Liver (tissue), 9 donors: Measurements from ENCODE around the gene KLHL40. TPM values are rescaled to one million over a fixed set of nuclear protein-coding genes. Genes with fewer than 3 reads are reported as not detected.

ENCODE experiments used
- DNase-seq: peaks from one replicate; pipeline ENCODE4 v3.0.0-alpha.2; 2017; ENCODE audit warnings: low spot score
- H3K27ac ChIP-seq, 2 donors: one replicate each; pipeline ENCODE4 v1.7.0; 2013; ENCODE audit warnings: inconsistent platforms in 2 of 2, low read length in 2 of 2, control low read depth in 1 of 2, low read depth in 1 of 2, mild to moderate bottlenecking in 1 of 2
- H3K27me3 ChIP-seq, 4 donors: one replicate each; pipeline versions ENCODE4 v1.6.1 to v1.7.0; 2013; ENCODE audit warnings: low read length in 3 of 4, inconsistent platforms in 1 of 4, mild to moderate bottlenecking in 1 of 4, moderate library complexity in 1 of 4; ENCODE audit not compliant: control insufficient read depth in 4 of 4, insufficient read depth in 4 of 4
- H3K36me3 ChIP-seq, 4 donors: one replicate each; pipeline versions ENCODE4 v1.6.1 to v1.7.0; 2013; ENCODE audit warnings: low read length in 3 of 4, mild to moderate bottlenecking in 3 of 4, low read depth in 1 of 4, moderate library complexity in 1 of 4; ENCODE audit not compliant: control insufficient read depth in 4 of 4, insufficient read depth in 3 of 4
- H3K4me1 ChIP-seq, 4 donors: one replicate each; pipeline versions ENCODE4 v1.6.1 to v1.7.0; 2013; ENCODE audit warnings: low read length in 3 of 4, mild to moderate bottlenecking in 3 of 4, moderate library complexity in 1 of 4; ENCODE audit not compliant: control insufficient read depth in 4 of 4, insufficient read depth in 4 of 4
- H3K4me3 ChIP-seq, 3 donors: one replicate each; pipeline versions ENCODE4 v1.6.1 to v1.7.0; 2013; ENCODE audit warnings: low read length in 3 of 3, control low read depth in 1 of 3, low read depth in 1 of 3, mild to moderate bottlenecking in 1 of 3
- H3K9ac ChIP-seq, 2 donors: one replicate each; pipeline ENCODE4 v1.7.0; 2013; ENCODE audit warnings: low read length in 2 of 2, mild to moderate bottlenecking in 2 of 2, moderate library complexity in 2 of 2, control low read depth in 1 of 2, low read depth in 1 of 2
- H3K9me3 ChIP-seq, 4 donors: one replicate each; pipeline versions ENCODE4 v1.6.1 to v1.7.0; 2013; ENCODE audit warnings: low read length in 3 of 4; ENCODE audit not compliant: control insufficient read depth in 4 of 4
- EGR1 ChIP-seq, 2 donors: IDR thresholded peaks; 2 replicates each; pipeline ENCODE4 v1.6.1; 2016 to 2018; ENCODE audit warnings: antibody characterized with exemption in 2 of 2, low read depth in 2 of 2
- FOXA1 ChIP-seq: IDR thresholded peaks from 2 replicates; pipeline ENCODE4 v1.6.1; 2016; ENCODE audit warnings: antibody characterized with exemption
- FOXA2 ChIP-seq: IDR thresholded peaks from 2 replicates; pipeline ENCODE4 v1.6.1; 2016; ENCODE audit warnings: antibody characterized with exemption
- GABPA ChIP-seq, 2 donors: IDR thresholded peaks in 1 of 2; conservative IDR thresholded peaks in 1 of 2; 2 replicates each; pipeline ENCODE4 v1.6.1; 2016; ENCODE audit warnings: antibody characterized with exemption in 2 of 2, mild to moderate bottlenecking in 1 of 2, moderate library complexity in 1 of 2
- HNF4A ChIP-seq, 2 donors: conservative IDR thresholded peaks; 2 replicates each; pipeline ENCODE4 v1.6.1; 2016; ENCODE audit warnings: antibody characterized with exemption in 2 of 2, mild to moderate bottlenecking in 2 of 2
- HNF4G ChIP-seq: IDR thresholded peaks from 2 replicates; pipeline ENCODE4 v1.6.1; 2016; ENCODE audit warnings: antibody characterized with exemption
- JUND ChIP-seq, 2 donors: IDR thresholded peaks; 2 replicates each; pipeline ENCODE4 v1.6.1; 2016; ENCODE audit warnings: antibody characterized with exemption in 2 of 2
- RAD21 ChIP-seq, 2 donors: IDR thresholded peaks; 2 replicates each; pipeline ENCODE4 v1.6.1; 2016; ENCODE audit warnings: antibody characterized with exemption in 2 of 2, mild to moderate bottlenecking in 2 of 2
- RXRA ChIP-seq, 2 donors: IDR thresholded peaks; 2 replicates each; pipeline ENCODE4 v1.6.1; 2017 to 2018; ENCODE audit warnings: antibody characterized with exemption in 2 of 2, mild to moderate bottlenecking in 1 of 2
- SP1 ChIP-seq: IDR thresholded peaks from 2 replicates; pipeline ENCODE4 v1.6.1; 2018; ENCODE audit warnings: antibody characterized with exemption, mild to moderate bottlenecking
- TAF1 ChIP-seq: conservative IDR thresholded peaks from 2 replicates; pipeline ENCODE4 v1.6.1; 2016; ENCODE audit warnings: antibody characterized with exemption, mild to moderate bottlenecking
- YY1 ChIP-seq: IDR thresholded peaks from 2 replicates; pipeline ENCODE4 v1.6.1; 2016; ENCODE audit warnings: antibody characterized with exemption, mild to moderate bottlenecking
- WGBS: extraction: QIAGEN DNeasy Blood & Tissue Kit; methylation state at CpG from one replicate; pipeline ENCODE4 v1.1.7; 2013; 5-methylcytosine and 5-hydroxymethylcytosine counted together
- polyA plus RNA-seq, 2 donors: library from polyadenylated mRNA; stranded (reverse) in 1 of 2; unstranded in 1 of 2; fragments of 200-250 nt in 1 of 2; fragments of >200 nt in 1 of 2; fragmentation: Nextera tagmentation in 1 of 2; extraction: Ambion mirVana in 1 of 2; gene quantifications; one replicate each; pipeline versions ENCODE4 v1.2.1 to v1.2.3, GENCODE V29; 2013 to 2015
- total RNA-seq, 2 donors: library from RNA; depleted of rRNA; stranded (reverse); fragments of >200 nt; gene quantifications; one replicate each; pipeline ENCODE4 v1.2.3, GENCODE V29; 2014
- TF ChIP-seq, protein P1 (sequence below): IDR thresholded peaks from 2 replicates; pipeline ENCODE4 v1.6.1; 2016; ENCODE audit warnings: antibody characterized with exemption, mild to moderate bottlenecking
- TF ChIP-seq, protein P2 (sequence below): IDR thresholded peaks from 2 replicates; pipeline ENCODE4 v1.6.1; 2016; ENCODE audit warnings: antibody characterized with exemption
- TF ChIP-seq, protein P3 (sequence below): IDR thresholded peaks from 2 replicates; pipeline ENCODE4 v1.6.1; 2016; ENCODE audit warnings: antibody characterized with exemption
- TF ChIP-seq, protein P4 (sequence below): fragments of 150-350 bp; IDR thresholded peaks from 2 replicates; pipeline ENCODE4 v1.5.1; 2017; ENCODE audit warnings: improper control_type of control experiment, low read depth, low read length; ENCODE audit not compliant: missing input control
- donor health status: healthy.
- donor health status: healthy.
- donor health status: healthy.
- donor health status: healthy.
- donor health status: healthy.

KLHL40 gene
- total and polyA plus RNA-seq, 4 donors: not detected

DNA sequence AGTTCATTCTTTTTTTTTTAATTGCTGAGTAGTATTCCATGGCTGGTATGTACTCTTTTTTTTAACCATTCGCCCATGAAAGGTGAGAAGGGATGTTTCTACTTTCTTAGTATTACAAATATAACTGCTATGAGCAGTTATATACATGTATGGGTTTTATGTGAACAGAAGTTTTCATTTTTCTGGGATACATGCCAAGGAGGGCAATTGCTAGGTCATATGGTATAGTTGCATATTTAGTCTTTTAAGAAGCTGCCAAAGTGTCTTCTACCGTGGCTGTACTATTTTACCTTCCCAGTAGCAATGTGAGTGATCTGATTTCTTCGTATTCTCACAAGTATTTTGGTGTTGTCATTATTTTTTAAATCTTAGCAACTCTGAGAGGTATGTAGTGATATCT lies 11.2 kb upstream of the KLHL40 start:
- no peak for DNase-seq
- Histone ChIP-seq H3K4me3 (no peak overlapping the region), H3K9ac (no peak overlapping the region), H3K27ac (no peak overlapping the region), H3K36me3 (no peaks in the 10 kb centered on the region), H3K9me3 (peaks cover 0 to 2% (median under 1%) of the 10 kb centered on the region in 4 donors), H3K27me3 (no peaks in the 10 kb centered on the region), H3K4me1 (no peaks in the 10 kb centered on the region)
- TF ChIP-seq FOXA1: no peak
- TF ChIP-seq TAF1: no peak
- no peak for TF ChIP-seq HNF4A (conservative IDR thresholded peaks at IDR 0.05)
- TF ChIP-seq, protein P1, sequence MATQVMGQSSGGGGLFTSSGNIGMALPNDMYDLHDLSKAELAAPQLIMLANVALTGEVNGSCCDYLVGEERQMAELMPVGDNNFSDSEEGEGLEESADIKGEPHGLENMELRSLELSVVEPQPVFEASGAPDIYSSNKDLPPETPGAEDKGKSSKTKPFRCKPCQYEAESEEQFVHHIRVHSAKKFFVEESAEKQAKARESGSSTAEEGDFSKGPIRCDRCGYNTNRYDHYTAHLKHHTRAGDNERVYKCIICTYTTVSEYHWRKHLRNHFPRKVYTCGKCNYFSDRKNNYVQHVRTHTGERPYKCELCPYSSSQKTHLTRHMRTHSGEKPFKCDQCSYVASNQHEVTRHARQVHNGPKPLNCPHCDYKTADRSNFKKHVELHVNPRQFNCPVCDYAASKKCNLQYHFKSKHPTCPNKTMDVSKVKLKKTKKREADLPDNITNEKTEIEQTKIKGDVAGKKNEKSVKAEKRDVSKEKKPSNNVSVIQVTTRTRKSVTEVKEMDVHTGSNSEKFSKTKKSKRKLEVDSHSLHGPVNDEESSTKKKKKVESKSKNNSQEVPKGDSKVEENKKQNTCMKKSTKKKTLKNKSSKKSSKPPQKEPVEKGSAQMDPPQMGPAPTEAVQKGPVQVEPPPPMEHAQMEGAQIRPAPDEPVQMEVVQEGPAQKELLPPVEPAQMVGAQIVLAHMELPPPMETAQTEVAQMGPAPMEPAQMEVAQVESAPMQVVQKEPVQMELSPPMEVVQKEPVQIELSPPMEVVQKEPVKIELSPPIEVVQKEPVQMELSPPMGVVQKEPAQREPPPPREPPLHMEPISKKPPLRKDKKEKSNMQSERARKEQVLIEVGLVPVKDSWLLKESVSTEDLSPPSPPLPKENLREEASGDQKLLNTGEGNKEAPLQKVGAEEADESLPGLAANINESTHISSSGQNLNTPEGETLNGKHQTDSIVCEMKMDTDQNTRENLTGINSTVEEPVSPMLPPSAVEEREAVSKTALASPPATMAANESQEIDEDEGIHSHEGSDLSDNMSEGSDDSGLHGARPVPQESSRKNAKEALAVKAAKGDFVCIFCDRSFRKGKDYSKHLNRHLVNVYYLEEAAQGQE: no peak
- no peak for TF ChIP-seq RAD21 (IDR thresholded peaks at IDR 0.05)
- TF ChIP-seq EGR1 (IDR thresholded peaks at IDR 0.05; ENCODE audit: low read depth in 2 of 2): no peak
- TF ChIP-seq SP1: no peak
- TF ChIP-seq, protein P2, sequence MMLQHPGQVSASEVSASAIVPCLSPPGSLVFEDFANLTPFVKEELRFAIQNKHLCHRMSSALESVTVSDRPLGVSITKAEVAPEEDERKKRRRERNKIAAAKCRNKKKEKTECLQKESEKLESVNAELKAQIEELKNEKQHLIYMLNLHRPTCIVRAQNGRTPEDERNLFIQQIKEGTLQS: no peak
- TF ChIP-seq YY1: no peak
- no peak for TF ChIP-seq JUND (IDR thresholded peaks at IDR 0.05)
- TF ChIP-seq RXRA (IDR thresholded peaks at IDR 0.05): no peak
- no peak for TF ChIP-seq FOXA2
- TF ChIP-seq, protein P3, sequence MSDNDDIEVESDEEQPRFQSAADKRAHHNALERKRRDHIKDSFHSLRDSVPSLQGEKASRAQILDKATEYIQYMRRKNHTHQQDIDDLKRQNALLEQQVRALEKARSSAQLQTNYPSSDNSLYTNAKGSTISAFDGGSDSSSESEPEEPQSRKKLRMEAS: no peak
- TF ChIP-seq, protein P4, sequence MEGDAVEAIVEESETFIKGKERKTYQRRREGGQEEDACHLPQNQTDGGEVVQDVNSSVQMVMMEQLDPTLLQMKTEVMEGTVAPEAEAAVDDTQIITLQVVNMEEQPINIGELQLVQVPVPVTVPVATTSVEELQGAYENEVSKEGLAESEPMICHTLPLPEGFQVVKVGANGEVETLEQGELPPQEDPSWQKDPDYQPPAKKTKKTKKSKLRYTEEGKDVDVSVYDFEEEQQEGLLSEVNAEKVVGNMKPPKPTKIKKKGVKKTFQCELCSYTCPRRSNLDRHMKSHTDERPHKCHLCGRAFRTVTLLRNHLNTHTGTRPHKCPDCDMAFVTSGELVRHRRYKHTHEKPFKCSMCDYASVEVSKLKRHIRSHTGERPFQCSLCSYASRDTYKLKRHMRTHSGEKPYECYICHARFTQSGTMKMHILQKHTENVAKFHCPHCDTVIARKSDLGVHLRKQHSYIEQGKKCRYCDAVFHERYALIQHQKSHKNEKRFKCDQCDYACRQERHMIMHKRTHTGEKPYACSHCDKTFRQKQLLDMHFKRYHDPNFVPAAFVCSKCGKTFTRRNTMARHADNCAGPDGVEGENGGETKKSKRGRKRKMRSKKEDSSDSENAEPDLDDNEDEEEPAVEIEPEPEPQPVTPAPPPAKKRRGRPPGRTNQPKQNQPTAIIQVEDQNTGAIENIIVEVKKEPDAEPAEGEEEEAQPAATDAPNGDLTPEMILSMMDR: no peak
- no peak for TF ChIP-seq GABPA (IDR thresholded peaks at IDR 0.05 in 1 of 2, conservative IDR thresholded peaks at IDR 0.05 in 1 of 2)
- WGBS: 75% methylated on average over 3 of the region's 3 CpGs

DNA sequence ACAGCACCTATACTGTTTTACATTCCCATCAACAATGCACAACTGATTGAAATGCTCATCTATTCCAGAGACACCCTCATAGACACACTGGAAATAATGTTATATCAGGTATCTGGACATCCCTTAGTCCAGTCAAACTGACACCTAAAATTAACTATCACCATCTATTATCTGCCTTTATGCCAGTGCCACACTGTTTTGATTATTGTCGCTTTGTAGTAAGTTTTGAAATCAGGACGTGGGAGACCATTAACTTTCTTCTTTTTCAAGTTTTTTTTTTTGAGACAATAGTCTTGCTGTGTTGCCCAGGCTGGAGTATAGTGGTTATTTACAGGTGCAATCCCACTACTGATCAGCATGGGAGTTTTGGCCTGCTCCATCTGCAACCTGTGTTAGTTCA lies 9.4 kb upstream of the KLHL40 start:
- Histone ChIP-seq H3K4me1 (no peaks in the 10 kb centered on the region), H3K27me3 (no peaks in the 10 kb centered on the region), H3K27ac (no peak overlapping the region), H3K9ac (no peak overlapping the region), H3K9me3 (peaks cover 0 to 2% (median 0%) of the 10 kb centered on the region in 4 donors), H3K36me3 (no peaks in the 10 kb centered on the region), H3K4me3 (no peak overlapping the region)
- 78% methylated on average over 2 of the region's 2 CpGs for WGBS
- no peak for DNase-seq
- TF ChIP-seq RAD21 (IDR thresholded peaks at IDR 0.05): no peak
- no peak for TF ChIP-seq HNF4G
